A673 (cell line): Measurements from ENCODE around the gene CDC20B. TPM values are rescaled to one million over a fixed set of nuclear protein-coding genes. Genes with fewer than 3 reads are reported as not detected.

Experiments used
- BruUV-seq: library from RNA; stranded (reverse); fragments of 400-500 nt; replicated peaks from 2 replicates; lab custom pipeline; 2021; lab: Mats Ljungman, UMichigan
- CTCF ChIA-PET: fragments of 300-600 bp; sonication (Branson Sonifier 250); formaldehyde crosslinking; loops from one replicate; lab custom pipeline; 2022; ENCODE audit warnings: antibody characterized with exemption; lab: Charles Lee
- POLR2A ChIA-PET: fragments of 300-600 bp; sonication (Branson Sonifier 250); formaldehyde crosslinking; loops from one replicate; lab custom pipeline; 2022; ENCODE audit warnings: antibody characterized with exemption; ENCODE audit not compliant: low non-redundant PET; lab: Charles Lee
- DNase-seq: peaks from one replicate; pipeline ENCODE4 v3.0.0-alpha.2; 2015; ENCODE audit warnings: low spot score
- H3K27ac ChIP-seq: fragments of 200-600 bp; sonication (generic); 2 replicates; pipeline ENCODE4 v1.5.1; 2016; ENCODE audit warnings: mixed run types, low read depth, mild to moderate bottlenecking, mixed read lengths, antibody characterized with exemption, low read length; ENCODE audit not compliant: poor library complexity, severe bottlenecking
- H3K27me3 ChIP-seq: fragments of 200-600 bp; sonication (generic); replicated peaks from 2 replicates; pipeline ENCODE4 v1.6.1; 2017; ENCODE audit warnings: mixed run types, low read depth, mild to moderate bottlenecking, mixed read lengths, antibody characterized with exemption, low read length; ENCODE audit not compliant: insufficient read depth, poor library complexity
- H3K36me3 ChIP-seq: fragments of 200-600 bp; sonication (generic); 2 replicates; pipeline ENCODE4 v1.6.1; 2016; ENCODE audit warnings: mixed run types, mild to moderate bottlenecking, mixed read lengths, antibody characterized with exemption, low read length; ENCODE audit not compliant: insufficient read depth, poor library complexity, severe bottlenecking
- H3K4me1 ChIP-seq: fragments of 200-600 bp; sonication (generic); 2 replicates; pipeline ENCODE4 v1.6.1; 2017; ENCODE audit warnings: mixed run types, mild to moderate bottlenecking, mixed read lengths, antibody characterized with exemption, low read length; ENCODE audit not compliant: insufficient read depth, poor library complexity, severe bottlenecking
- H3K4me3 ChIP-seq: fragments of 200-600 bp; sonication (generic); 2 replicates; pipeline ENCODE4 v1.5.1; 2016; ENCODE audit warnings: low read depth, mixed run types, mild to moderate bottlenecking, mixed read lengths, low read length; ENCODE audit not compliant: poor library complexity, severe bottlenecking
- H3K9me3 ChIP-seq: fragments of 200-600 bp; sonication (generic); 2 replicates; pipeline ENCODE4 v1.6.1; 2016; ENCODE audit warnings: mixed run types, low read depth, mild to moderate bottlenecking, mixed read lengths, antibody characterized with exemption, low read length; ENCODE audit not compliant: poor library complexity, severe bottlenecking
- EZH2 ChIP-seq: fragments of 200-600 bp; sonication (generic); IDR thresholded peaks from 2 replicates; pipeline ENCODE4 v1.6.1; 2017; ENCODE audit warnings: borderline replicate concordance, low read depth, mild to moderate bottlenecking, mixed read lengths, antibody characterized with exemption, low read length; ENCODE audit not compliant: poor library complexity, severe bottlenecking
- intact Hi-C: fragments of 100-400 bp; cut with micrococcal nuclease; formaldehyde crosslinking; loops from one replicate; pipeline ENCODE4 v1.10.0; 2022; ENCODE audit not compliant: unreplicated experiment
- total RNA-seq: library from RNA; stranded (reverse); gene quantifications from 2 replicates; pipeline ENCODE4 v1.2.3, GENCODE V29; 2021
- TF ChIP-seq, protein P1 (sequence below): fragments of 300-800, 200-600 bp; sonication (generic); conservative IDR thresholded peaks from 2 replicates; pipeline ENCODE4 v1.5.1; 2017; ENCODE audit warnings: low read depth, mild to moderate bottlenecking, antibody characterized with exemption, low read length, moderate library complexity, mixed read lengths

Gene CDC20B
- total RNA-seq, 1 experiment from 2014 or later = not detected

DNA sequence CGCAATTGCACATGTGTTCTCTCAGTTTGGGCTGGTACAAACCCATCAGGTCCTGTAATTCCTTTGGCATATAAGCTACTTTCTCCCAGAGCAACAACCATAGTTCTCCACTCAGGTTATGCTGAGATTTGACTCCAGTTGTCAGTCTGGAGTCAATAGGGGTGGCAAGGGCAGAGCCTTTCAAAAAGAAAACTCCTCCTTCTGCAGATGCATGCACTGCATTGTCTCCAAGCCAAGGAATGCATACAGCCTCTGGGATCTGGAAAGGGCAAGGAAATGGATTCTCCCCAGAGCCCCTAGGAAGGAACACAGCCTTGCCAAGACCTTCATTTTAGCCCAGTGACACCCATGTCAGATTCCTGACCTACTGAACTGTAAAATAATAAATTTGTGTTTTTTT, 101.6 kb downstream of the CDC20B start:
- no peaks in the 10 kb centered on the region for H3K36me3 ChIP-seq
- DNase-seq = no peak
- BruUV-seq = no TSS peak
- CTCF ChIA-PET = no interaction called here
- no peak overlapping the region for H3K27ac ChIP-seq
- H3K4me1 ChIP-seq = no peaks in the 10 kb centered on the region
- H3K27me3 ChIP-seq = peaks cover 19% of the 10 kb centered on the region
- POLR2A ChIA-PET = no interaction called here
- H3K4me3 ChIP-seq = no peak overlapping the region
- intact Hi-C loops = no loop called here
- H3K9me3 ChIP-seq = no peaks in the 10 kb centered on the region
- TF ChIP-seq, protein P1, sequence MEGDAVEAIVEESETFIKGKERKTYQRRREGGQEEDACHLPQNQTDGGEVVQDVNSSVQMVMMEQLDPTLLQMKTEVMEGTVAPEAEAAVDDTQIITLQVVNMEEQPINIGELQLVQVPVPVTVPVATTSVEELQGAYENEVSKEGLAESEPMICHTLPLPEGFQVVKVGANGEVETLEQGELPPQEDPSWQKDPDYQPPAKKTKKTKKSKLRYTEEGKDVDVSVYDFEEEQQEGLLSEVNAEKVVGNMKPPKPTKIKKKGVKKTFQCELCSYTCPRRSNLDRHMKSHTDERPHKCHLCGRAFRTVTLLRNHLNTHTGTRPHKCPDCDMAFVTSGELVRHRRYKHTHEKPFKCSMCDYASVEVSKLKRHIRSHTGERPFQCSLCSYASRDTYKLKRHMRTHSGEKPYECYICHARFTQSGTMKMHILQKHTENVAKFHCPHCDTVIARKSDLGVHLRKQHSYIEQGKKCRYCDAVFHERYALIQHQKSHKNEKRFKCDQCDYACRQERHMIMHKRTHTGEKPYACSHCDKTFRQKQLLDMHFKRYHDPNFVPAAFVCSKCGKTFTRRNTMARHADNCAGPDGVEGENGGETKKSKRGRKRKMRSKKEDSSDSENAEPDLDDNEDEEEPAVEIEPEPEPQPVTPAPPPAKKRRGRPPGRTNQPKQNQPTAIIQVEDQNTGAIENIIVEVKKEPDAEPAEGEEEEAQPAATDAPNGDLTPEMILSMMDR = no peak
- TF ChIP-seq EZH2 = no peak

DNA sequence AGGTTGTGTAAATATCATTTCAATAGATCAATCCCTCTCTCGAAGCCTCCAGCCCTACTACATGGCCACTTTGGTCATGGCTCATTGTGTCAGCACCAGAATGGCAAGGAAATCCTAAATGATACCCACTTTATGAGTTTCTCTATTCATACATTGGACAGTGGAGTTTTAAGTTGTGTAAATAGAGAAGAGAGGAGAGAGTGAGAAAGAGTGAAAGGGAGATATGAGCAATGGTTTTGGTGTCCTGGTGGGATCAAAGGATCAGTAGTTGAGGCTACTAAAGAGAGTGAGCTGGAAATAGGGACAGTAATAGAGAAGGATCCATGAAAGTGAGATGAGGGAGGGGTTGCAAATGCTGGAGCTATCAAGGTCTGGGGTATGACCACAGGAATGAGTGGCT, 102.0 kb downstream of the CDC20B start:
- H3K9me3 ChIP-seq = no peaks in the 10 kb centered on the region
- no peaks in the 10 kb centered on the region for H3K36me3 ChIP-seq
- no peaks in the 10 kb centered on the region for H3K4me1 ChIP-seq
- POLR2A ChIA-PET = no interaction called here
- no TSS peak for BruUV-seq
- TF ChIP-seq, protein P1 = no peak
- TF ChIP-seq EZH2 = no peak
- peaks cover 19% of the 10 kb centered on the region for H3K27me3 ChIP-seq
- no peak overlapping the region for H3K4me3 ChIP-seq
- H3K27ac ChIP-seq = no peak overlapping the region
- DNase-seq = no peak
- intact Hi-C loops = no loop called here
- CTCF ChIA-PET = no interaction called here

DNA sequence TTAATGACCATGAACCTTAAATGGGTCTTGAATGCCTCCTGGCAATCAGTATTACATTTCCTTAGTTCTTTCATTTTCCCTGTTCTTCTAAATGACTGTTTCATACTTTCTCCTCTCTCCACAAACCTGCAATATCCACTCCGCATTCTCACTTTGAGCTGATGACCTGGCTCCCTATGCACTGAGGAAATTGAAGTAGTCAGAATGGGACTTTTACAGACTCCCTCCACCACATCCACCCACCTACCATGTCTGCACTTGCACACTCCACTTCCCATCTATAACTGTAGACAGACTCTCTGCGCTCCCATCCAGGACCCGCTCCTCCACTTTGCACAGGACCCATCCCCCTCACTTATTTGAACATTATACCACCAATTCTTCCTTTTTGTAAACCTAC, 106.7 kb downstream of the CDC20B start:
- H3K27me3 ChIP-seq = peaks cover 4% of the 10 kb centered on the region
- TF ChIP-seq, protein P1 = no peak
- TF ChIP-seq EZH2 = no peak
- no TSS peak for BruUV-seq
- no peak overlapping the region for H3K4me3 ChIP-seq
- no peaks in the 10 kb centered on the region for H3K36me3 ChIP-seq
- H3K27ac ChIP-seq = no peak overlapping the region
- intact Hi-C loops = no loop called here
- ChIA-PET POLR2A (no interaction called here), CTCF (no interaction called here)
- DNase-seq = no peak
- H3K4me1 ChIP-seq = no peaks in the 10 kb centered on the region
- H3K9me3 ChIP-seq = no peaks in the 10 kb centered on the region
